GM18861 (cell line): ENCODE results near the gene NUMB.

ENCODE experiments used
- ATAC-seq: cut with Tn5 transposase; IDR thresholded peaks from one replicate; pipeline ENCODE4 v1.9.1; 2021; ENCODE audit not compliant: unreplicated experiment

Gene NUMB

GRCh38 chr14:73249108-73249507 lies 209.2 kb downstream of the NUMB start:
- no peak for ATAC-seq

- ATAC-seq = peak; percentile 35
These were observed 210.1 kb downstream of the NUMB start for GRCh38 chr14:73248108-73248868.

DNA sequence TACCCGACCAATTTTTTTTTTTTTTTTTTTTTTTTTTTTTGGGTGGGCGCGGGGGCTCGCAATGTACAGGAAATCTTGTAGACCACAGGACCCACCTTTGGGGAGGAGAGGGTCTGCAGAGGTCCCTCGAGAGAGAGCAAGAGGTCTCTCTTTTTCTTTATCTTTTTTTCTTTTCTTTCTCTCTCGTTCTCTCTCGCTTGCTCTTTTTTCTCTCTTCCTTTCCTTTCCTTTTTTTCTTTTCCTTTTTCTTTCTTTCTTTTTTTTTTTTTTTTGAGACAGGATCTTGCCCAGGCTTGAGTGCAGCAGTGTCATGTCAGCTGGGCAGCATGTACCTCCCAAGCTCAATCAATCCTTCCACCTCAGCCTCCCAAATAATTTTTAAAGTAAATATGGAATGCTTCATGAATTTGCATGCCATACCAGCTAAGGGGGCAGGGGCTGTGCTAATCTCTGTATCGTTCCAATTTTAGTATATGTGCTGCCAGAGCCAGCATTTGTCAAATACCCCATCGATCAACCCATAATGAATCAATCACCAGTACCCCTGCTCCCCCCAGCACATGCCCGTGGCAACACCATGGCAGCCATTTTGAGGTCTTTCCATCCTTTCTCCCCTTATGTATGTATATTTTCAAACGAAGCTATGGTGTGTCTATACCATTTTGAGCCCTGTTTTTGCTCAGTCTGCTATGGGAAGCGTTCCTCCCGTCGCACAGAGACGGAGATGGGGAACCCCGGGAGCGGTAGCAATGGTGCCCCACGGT lies 211.8 kb downstream of the NUMB start:
- no peak for ATAC-seq

DNA sequence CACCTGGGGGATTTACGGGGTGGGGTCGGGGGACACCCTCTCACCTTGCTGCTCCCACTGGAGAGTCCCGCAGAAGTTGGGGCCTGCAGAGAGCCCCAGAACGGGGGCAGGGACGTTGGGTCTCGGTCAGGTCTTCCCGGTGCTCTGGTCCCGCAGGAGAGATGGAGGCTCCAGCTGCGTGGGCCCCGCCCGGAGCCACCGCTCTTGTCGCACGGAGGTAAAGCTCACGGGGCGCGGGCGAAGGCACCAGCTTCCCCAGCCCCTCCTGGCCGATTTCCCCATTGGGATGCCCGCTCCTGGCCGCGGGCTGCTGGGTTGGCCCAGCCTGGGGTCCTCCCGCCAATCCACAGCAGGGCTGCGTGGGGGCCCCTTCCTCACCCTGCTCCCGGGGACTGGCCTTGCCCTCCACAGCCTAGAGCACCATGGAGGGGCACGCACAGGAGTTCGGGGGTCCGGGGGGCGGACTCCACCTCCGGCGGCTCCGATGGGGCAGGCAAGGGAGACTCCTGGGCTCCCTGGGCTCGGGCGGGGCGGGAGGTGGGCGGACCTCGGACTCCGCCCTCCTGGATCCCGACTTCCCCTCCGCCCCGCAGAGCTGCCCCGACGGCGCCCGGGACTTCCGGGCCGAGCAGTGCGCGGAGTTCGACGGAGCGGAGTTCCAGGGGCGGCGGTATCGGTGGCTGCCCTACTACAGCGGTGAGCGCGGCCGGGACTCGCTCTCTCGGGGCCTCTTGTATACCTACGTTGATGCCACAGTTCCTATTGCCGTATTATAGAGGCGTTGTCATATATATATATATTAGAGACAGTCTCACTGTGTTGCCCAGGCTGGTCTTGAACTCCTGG lies 212.6 kb downstream of the NUMB start:
- ATAC-seq = no peak

- ATAC-seq = no peak
These were observed 213.6 kb downstream of the NUMB start for GRCh38 chr14:73244541-73245290.

- no peak for ATAC-seq
These were observed 214.6 kb downstream of the NUMB start for GRCh38 chr14:73243748-73244147.

DNA sequence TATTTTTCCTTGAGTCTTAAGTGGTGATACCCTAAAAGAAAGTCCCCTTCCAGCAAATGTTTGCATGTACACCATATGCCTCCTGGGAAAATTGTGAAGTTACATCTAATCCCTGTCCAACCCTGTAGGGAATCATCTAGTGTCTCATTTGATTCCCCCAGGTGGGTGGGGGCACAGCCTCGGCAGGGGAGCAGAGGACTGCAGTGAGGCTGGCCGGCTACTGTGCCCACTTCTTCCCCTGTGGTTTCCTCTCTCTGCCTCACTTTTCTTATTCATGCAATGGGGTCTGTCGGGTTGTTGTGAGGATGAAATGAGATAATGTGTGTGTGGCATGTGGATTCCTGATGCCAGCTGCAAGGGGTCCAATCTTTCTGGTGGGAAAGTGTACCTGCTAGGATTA lies 215.0 kb downstream of the NUMB start:
- ATAC-seq = no peak

- no peak for ATAC-seq
These were observed 215.9 kb downstream of the NUMB start for GRCh38 chr14:73242357-73242901.

DNA sequence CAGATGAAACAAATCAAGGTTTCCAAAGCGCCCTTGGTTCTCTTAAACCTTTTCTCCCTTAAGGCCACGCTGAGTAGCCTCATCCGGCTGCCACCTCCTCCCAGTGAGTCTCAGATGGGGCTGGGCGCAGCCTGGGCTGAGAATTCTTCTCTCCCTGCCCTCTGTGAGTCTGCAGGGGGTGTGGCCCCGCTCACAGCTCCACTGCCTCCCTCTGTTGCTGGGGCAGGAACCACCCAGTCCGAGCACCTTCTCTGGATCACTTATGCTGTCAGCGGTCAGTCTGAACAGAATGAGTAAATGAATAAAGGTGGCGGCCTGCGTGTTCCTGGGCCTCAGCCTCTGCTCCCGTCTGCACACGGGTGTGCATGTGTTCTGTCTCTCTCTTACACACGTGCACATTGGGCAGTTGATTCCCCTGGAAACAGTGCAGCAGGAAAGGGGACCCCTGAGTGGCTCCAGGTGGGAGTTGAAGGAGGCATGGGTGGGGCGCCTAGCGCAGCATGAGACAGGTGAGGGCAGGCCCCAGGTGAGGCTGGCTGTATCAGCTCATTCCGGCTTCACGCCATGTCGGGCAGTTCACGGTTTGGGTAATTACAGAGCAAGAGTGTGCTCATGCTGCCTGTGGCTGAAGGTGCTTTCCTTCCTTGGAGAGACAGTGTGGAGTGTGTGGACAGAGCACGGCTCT lies 216.7 kb downstream of the NUMB start:
- no peak for ATAC-seq

DNA sequence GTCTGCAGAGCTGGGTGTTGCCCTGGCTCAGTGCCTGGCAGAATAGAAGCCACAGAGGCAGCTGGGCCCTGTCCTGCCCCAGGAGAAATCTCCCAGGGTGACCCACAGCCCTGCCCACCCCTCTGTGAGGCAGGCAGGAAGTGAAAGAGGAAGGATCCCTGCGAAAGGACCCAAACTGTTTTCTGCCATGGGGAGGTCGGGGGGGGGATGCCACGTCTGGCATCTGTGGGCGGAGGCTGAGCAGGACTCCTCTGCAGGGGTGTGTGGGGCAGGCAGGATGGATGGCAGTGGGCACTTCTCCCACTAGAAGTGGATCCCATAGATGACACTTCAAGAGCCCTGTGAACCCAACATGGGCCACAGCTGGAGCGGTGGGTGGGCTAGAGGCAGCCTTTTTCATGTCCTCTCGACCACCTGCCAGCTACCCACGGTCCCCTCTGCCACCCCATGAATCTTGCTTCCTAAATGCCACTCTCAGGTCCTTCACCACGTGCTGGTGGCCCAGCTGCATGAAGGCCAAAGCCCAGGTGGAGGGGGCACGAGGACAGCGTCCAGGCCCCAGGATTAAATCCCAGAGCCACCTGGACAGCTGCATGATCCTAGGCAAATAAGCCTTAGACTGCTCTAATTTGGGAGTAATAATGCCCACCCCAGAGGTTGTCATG lies 217.4 kb downstream of the NUMB start:
- ATAC-seq = no peak

DNA sequence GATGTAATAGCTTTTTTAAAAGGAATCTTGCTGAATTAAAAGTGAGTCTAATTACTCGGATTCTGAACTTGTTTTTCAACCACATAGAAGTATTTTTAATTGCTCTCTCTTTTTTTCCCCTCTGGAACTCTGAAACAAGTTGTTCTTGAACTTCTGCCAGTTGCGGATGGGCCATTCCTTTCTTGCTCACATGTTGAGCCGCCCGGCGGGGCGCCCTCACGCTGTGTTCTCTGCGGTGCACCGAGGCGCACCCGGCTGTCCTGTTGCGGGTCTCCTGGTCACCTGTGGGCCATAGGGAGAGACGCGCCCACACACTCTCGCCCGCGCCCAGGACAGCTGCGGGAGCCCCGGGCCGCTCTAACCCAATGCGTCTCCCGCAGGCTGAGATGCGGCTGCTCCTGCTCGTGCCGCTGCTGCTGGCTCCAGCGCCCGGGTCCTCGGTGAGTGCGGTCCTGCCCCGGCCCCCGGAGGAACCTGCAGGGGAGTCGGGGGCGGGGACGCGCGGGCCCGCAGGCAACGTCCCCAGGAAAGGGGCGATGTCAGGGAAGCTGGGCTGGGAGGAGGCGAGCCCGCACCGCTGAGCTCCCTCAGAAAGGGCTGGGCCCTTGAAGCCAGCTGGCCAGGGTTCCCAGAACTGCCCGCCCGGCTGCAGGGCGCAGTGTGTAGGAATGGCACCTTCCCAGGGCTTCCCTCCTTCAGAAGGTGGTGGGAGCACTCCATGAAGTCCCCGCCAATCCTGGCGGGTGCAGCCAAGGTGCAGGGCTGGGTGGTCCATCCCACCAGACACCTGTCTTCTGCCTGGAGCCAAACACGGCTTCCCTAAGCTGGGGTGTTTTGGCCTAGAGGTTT lies 218.7 kb downstream of the NUMB start:
- no peak for ATAC-seq

DNA sequence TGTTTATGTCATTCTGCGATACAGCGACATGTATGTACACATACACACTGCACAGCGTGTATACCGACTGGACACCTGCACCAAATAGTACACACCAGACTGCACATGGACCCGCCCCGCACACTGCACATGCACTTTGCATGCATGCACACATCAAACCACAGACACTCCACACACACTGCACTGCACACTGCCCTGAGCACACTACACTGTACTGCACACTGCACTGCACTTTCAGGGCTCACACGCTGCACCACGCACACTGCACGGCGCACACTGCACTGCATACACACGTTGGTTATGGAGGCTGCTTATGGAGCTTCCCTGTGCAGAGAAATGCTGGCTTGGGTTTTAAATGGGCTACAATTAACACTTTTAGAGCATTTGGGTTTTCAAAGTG lies 219.4 kb downstream of the NUMB start:
- ATAC-seq = no peak

GRCh38 chr14:73238424-73238852 lies 219.9 kb downstream of the NUMB start:
- no peak for ATAC-seq

GRCh38 chr14:73237786-73238423 lies 220.4 kb downstream of the NUMB start:
- ATAC-seq = no peak

DNA sequence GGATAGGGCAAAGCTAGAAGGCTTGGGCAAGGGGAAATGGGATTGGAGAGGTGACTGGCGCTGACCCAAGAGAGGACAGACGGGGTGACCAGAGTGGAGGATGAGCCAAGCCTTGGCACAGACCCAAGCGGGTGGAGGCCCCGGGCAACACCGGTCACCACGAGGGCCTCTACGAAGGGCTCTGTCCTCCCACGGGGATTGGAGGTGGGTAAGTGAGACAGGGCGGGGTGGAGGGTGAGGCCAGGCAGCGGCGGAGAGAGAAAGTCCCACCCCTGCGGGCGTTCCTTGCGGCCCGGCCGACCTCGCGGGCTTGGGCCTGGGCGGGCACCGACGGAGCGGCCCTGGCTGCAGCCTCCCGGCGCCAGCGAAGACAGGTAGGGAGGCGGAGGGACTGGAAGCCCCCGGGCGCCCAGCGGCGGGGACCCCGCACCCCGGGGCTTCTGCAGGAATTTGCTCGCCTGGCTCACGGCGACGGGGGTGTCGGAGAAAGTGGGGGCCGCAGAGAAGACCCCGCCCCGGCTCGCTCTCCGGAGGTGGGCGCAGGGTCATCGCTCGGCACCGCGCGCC lies 221.0 kb downstream of the NUMB start, which contains the start of gene PAPLN:
TSS of gene PAPLN (plus strand) at position 288 of the 567 bp plus-strand sequence. CDS start 2,273 bp downstream, outside the sequence.
- no peak for ATAC-seq

DNA sequence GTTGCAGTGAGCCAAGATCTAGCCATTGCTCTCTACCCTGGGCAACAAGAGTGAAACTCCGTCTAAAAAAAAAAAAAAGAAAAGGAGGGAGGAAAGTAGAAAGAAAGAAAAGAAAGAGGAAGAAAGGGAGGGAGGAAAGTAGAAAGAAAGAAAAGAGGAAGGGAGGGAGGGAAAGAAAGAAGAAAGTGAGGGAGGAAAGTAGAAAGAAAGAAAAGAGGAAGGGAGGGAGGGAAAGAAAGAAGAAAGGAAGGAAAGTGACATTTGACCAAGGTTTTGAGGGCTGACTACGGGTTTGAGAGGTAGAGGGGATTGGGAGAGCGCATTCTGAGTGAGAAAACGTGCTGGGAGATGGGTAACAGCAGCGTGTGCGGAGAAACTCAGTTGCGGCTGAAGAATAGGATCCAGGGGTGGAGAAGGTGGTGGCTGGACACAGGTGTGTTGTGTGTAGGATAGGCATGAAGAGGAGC lies 221.6 kb downstream of the NUMB start:
- no peak for ATAC-seq

GRCh38 chr14:73236157-73236556 lies 222.2 kb downstream of the NUMB start:
- no peak for ATAC-seq
